Measurements from ENCODE around the gene SPRED2.

Gene SPRED2

GRCh38 chr2:65432227-65433190, at the start of gene SPRED2:
Gene SPRED2, minus strand, starts transcription at chr2:65432599. Its CDS starts 612 bp downstream, at chr2:65431987.
- DNase-seq = peak; percentile 76

GRCh38 chr2:65481961-65482360, 49.6 kb upstream of the SPRED2 start:
- DNase-seq = no peak

GRCh38 chr2:65479524-65479923, 47.1 kb upstream of the SPRED2 start:
- DNase-seq = no peak

- DNase-seq = no peak
Measured at GRCh38 chr2:65478498-65479135, 46.2 kb upstream of the SPRED2 start.

- DNase-seq = no peak
Measured at GRCh38 chr2:65477590-65477989, 45.2 kb upstream of the SPRED2 start.

GRCh38 chr2:65476778-65477177, 44.4 kb upstream of the SPRED2 start:
- no peak for DNase-seq

- DNase-seq = no peak
Measured at GRCh38 chr2:65475000-65475399, 42.6 kb upstream of the SPRED2 start.

GRCh38 chr2:65473045-65473444, 40.6 kb upstream of the SPRED2 start:
- DNase-seq = no peak

- no peak for DNase-seq
Measured at GRCh38 chr2:65471409-65471808, 39.0 kb upstream of the SPRED2 start.

GRCh38 chr2:65466551-65466950, 34.2 kb upstream of the SPRED2 start:
- DNase-seq = no peak

GRCh38 chr2:65465857-65466256, 33.5 kb upstream of the SPRED2 start:
- no peak for DNase-seq

GRCh38 chr2:65465124-65465523, 32.7 kb upstream of the SPRED2 start:
- no peak for DNase-seq

GRCh38 chr2:65464604-65465003, 32.2 kb upstream of the SPRED2 start:
- no peak for DNase-seq

- no peak for DNase-seq
Measured at GRCh38 chr2:65458999-65459398, 26.6 kb upstream of the SPRED2 start.

- no peak for DNase-seq
Measured at GRCh38 chr2:65456886-65457285, 24.5 kb upstream of the SPRED2 start.

GRCh38 chr2:65456064-65456463, 23.7 kb upstream of the SPRED2 start:
- no peak for DNase-seq

GRCh38 chr2:65453916-65454315, 21.5 kb upstream of the SPRED2 start:
- DNase-seq = no peak

GRCh38 chr2:65452150-65452895, 19.9 kb upstream of the SPRED2 start:
- no peak for DNase-seq

GRCh38 chr2:65450810-65451209, 18.4 kb upstream of the SPRED2 start:
- DNase-seq = no peak

GRCh38 chr2:65450393-65450792, 18.0 kb upstream of the SPRED2 start:
- no peak for DNase-seq

- DNase-seq = no peak
Measured at GRCh38 chr2:65443509-65444186, 11.2 kb upstream of the SPRED2 start.

GRCh38 chr2:65442420-65443020, 10.1 kb upstream of the SPRED2 start:
- no peak for DNase-seq

All from NCI-H1092 treated with DMSO at 0.1 percent for 48 hours (cell line).